Loucy (cell line): ENCODE results near the gene ERCC6L.

Source experiments
- H2AFZ ChIP-seq: fragments of 200-600 bp; sonication (generic); 2 replicates; pipeline ENCODE4 v1.6.0; 2016; ENCODE audit warnings: antibody characterized with exemption, mild to moderate bottlenecking, low read length, moderate library complexity
- H3F3A ChIP-seq: fragments of 200-600 bp; 2 replicates; pipeline ENCODE4 v1.6.0; 2016; ENCODE audit warnings: antibody characterized with exemption, low read depth, mild to moderate bottlenecking
- H3K27me3 ChIP-seq: fragments of 200-600 bp; sonication (generic); 2 replicates; pipeline ENCODE4 v1.6.1; 2014; ENCODE audit warnings: low read length, mild to moderate bottlenecking; ENCODE audit not compliant: insufficient read depth, poor library complexity, severe bottlenecking
- H3K36me3 ChIP-seq: fragments of 200-600 bp; sonication (generic); 2 replicates; pipeline ENCODE4 v1.6.1; 2016; ENCODE audit warnings: low read length; ENCODE audit not compliant: insufficient read depth
- H3K4me1 ChIP-seq: fragments of 200-600 bp; sonication (generic); 2 replicates; pipeline ENCODE4 v1.5.1; 2014; ENCODE audit warnings: low read length, mild to moderate bottlenecking; ENCODE audit not compliant: insufficient read depth, poor library complexity, severe bottlenecking
- H3K4me2 ChIP-seq: fragments of 200-600 bp; sonication (generic); 2 replicates; pipeline ENCODE4 v1.6.0; 2014; ENCODE audit warnings: antibody characterized with exemption, low read length, low read depth, mild to moderate bottlenecking; ENCODE audit not compliant: poor library complexity, severe bottlenecking
- H3K4me3 ChIP-seq: fragments of 200-600 bp; sonication (generic); 2 replicates; pipeline ENCODE4 v1.5.1; 2014; ENCODE audit warnings: low read length, mild to moderate bottlenecking, mixed read lengths; ENCODE audit not compliant: poor library complexity, severe bottlenecking
- H3K79me2 ChIP-seq: fragments of 200-600 bp; sonication (generic); 2 replicates; pipeline ENCODE4 v1.6.1; 2014; ENCODE audit warnings: low read length; ENCODE audit not compliant: insufficient read depth
- H3K9ac ChIP-seq: fragments of 200-600 bp; sonication (generic); 2 replicates; pipeline ENCODE4 v1.6.0; 2014; ENCODE audit warnings: mild to moderate bottlenecking, low read depth, low read length, moderate library complexity; ENCODE audit not compliant: poor library complexity, severe bottlenecking
- H3K9me2 ChIP-seq: fragments of 200-600 bp; sonication (generic); replicated peaks from 2 replicates; pipeline ENCODE4 v1.6.1; 2016; ENCODE audit warnings: low read depth, low read length, mixed read lengths
- H3K9me3 ChIP-seq: fragments of 200-600 bp; sonication (generic); 2 replicates; pipeline ENCODE4 v1.6.1; 2014; ENCODE audit warnings: mild to moderate bottlenecking, antibody characterized with exemption, low read length, low read depth; ENCODE audit not compliant: insufficient read depth
- H4K20me1 ChIP-seq: fragments of 200-600 bp; sonication (generic); 2 replicates; pipeline ENCODE4 v1.6.0; 2014; ENCODE audit warnings: antibody characterized with exemption, low read length, mild to moderate bottlenecking; ENCODE audit not compliant: insufficient read depth, poor library complexity, severe bottlenecking
- EZH2phosphoT487 ChIP-seq: fragments of 200-600 bp; IDR thresholded peaks from 2 replicates; pipeline ENCODE4 v1.6.1; 2018; ENCODE audit warnings: antibody characterized with exemption, mild to moderate bottlenecking, moderate library complexity, borderline replicate concordance
- TF ChIP-seq, protein P1 (sequence below): fragments of 200-600 bp; sonication (generic); conservative IDR thresholded peaks from 2 replicates; pipeline ENCODE4 v1.5.1; 2014; ENCODE audit warnings: mild to moderate bottlenecking, antibody characterized with exemption, low read length

The ERCC6L gene

DNA sequence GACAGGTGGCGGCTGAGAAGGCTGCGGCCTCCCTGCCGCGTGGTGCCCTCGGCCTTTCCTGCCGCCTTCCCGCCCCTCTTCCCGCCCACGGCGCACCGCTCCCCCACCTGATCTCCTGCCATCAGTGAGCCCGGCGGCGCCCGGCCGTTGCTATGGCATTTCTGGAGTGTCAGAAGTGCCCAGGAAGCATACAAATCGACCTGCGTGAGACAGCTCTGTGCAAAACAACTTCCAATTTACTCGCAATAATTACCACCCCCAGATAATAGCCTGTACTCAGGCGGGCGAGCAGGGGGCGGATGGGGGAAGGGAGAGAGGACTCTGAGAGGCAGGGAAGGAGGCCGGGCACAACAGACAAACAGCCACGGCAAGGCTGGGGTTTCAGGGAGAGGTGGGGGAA is 16.6 kb upstream of the ERCC6L start:
- Histone ChIP-seq H3K36me3 (no peaks in the 10 kb centered on the region), H4K20me1 (no peaks in the 10 kb centered on the region), H3K9me2 (no peaks in the 10 kb centered on the region), H3F3A (no peaks in the 10 kb centered on the region), H3K4me1 (no peaks in the 10 kb centered on the region), H3K4me3 (no peak overlapping the region), H2AFZ (no peak overlapping the region), H3K9me3 (no peaks in the 10 kb centered on the region), H3K79me2 (no peaks in the 10 kb centered on the region), H3K9ac (no peak overlapping the region), H3K27me3 (no peaks in the 10 kb centered on the region), H3K4me2 (no peak overlapping the region)
- TF ChIP-seq, protein P1, sequence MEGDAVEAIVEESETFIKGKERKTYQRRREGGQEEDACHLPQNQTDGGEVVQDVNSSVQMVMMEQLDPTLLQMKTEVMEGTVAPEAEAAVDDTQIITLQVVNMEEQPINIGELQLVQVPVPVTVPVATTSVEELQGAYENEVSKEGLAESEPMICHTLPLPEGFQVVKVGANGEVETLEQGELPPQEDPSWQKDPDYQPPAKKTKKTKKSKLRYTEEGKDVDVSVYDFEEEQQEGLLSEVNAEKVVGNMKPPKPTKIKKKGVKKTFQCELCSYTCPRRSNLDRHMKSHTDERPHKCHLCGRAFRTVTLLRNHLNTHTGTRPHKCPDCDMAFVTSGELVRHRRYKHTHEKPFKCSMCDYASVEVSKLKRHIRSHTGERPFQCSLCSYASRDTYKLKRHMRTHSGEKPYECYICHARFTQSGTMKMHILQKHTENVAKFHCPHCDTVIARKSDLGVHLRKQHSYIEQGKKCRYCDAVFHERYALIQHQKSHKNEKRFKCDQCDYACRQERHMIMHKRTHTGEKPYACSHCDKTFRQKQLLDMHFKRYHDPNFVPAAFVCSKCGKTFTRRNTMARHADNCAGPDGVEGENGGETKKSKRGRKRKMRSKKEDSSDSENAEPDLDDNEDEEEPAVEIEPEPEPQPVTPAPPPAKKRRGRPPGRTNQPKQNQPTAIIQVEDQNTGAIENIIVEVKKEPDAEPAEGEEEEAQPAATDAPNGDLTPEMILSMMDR, result no peak
- TF ChIP-seq EZH2phosphoT487, result no peak

DNA sequence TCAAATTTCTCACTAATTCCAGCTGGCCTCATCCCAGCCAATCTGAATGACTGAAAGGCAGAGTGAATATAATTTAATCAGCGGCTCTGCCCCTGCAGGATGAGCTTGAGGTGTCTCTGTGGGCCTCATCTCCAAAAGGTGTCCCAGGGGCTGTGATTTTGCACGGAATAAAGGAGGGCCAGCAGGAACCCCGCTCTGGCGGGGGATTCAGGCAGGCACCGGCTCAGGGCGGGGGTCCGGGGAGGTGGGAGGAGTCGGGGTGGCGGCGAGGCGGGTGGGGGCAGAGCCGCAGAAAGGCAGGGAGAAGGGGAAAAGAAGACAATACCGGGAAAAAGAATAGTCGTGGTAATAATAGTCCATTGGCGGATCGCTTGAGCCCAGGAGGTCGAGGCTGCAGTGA is 16.0 kb upstream of the ERCC6L start:
- Histone ChIP-seq H3K27me3 (no peaks in the 10 kb centered on the region), H4K20me1 (no peaks in the 10 kb centered on the region), H3K9ac (no peak overlapping the region), H3K4me1 (no peaks in the 10 kb centered on the region), H3K36me3 (no peaks in the 10 kb centered on the region), H3K9me3 (no peaks in the 10 kb centered on the region), H3K4me3 (no peak overlapping the region), H3K79me2 (no peaks in the 10 kb centered on the region), H2AFZ (no peak overlapping the region), H3K4me2 (no peak overlapping the region), H3K9me2 (no peaks in the 10 kb centered on the region), H3F3A (no peaks in the 10 kb centered on the region)
- TF ChIP-seq, protein P1, result no peak

DNA sequence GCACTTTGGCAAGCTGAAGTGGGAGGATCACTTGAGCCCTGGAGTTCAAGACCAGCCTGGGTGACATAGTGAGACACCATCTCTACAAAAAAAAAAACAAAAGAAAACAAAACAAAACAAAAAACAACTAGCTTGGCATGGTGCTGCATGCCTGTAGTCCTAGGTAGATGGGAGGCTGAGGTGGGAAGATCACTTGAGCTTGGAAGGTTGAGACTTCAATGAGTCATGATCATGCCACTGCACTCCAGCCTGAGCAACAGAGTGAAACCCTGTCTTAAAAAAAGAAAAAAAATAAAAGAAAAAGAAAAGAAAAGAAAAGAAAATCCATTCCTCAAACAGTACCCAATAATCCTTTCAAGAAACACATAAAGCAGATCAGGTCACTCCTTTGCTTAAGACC is 14.9 kb upstream of the ERCC6L start:
- Histone ChIP-seq H4K20me1 (no peaks in the 10 kb centered on the region), H3K9me3 (no peaks in the 10 kb centered on the region), H3K9ac (no peak overlapping the region), H3K9me2 (no peaks in the 10 kb centered on the region), H3K4me2 (no peak overlapping the region), H2AFZ (no peak overlapping the region), H3K4me3 (no peak overlapping the region), H3K79me2 (no peaks in the 10 kb centered on the region), H3K27me3 (no peaks in the 10 kb centered on the region), H3K4me1 (no peaks in the 10 kb centered on the region), H3F3A (no peaks in the 10 kb centered on the region), H3K36me3 (no peaks in the 10 kb centered on the region)
- TF ChIP-seq, protein P1, result no peak
- TF ChIP-seq EZH2phosphoT487, result no peak
